H1 (cell line): ENCODE data around the gene XKR8. TPM values are rescaled to one million over a fixed set of nuclear protein-coding genes. Genes with fewer than 3 reads are reported as not detected.

ENCODE experiments used
- CTCF ChIA-PET: fragments of 300-600 bp; sonication (Branson Sonifier 250); formaldehyde crosslinking; loops from one replicate; lab custom pipeline; 2021; ENCODE audit not compliant: partially characterized antibody; lab: Charles Lee
- POLR2A ChIA-PET: fragments of 300-600 bp; sonication (Branson Sonifier 250); formaldehyde crosslinking; loops from one replicate; lab custom pipeline; 2021; ENCODE audit warnings: inconsistent platforms; ENCODE audit not compliant: partially characterized antibody; lab: Charles Lee
- DNase-seq, 2 experiments: peaks; one replicate each; pipeline versions ENCODE4 v3.0.0 to v3.0.0-alpha.2; 2010 to 2022; ENCODE audit warnings: low spot score in 2 of 2, low read depth in 1 of 2, mixed read lengths in 1 of 2
- FAIRE-seq: peaks from 2 replicates; lab custom pipeline; 2011; peaks lifted over from hg19 to GRCh38; lab: Jason Lieb, UNC
- H2AFZ ChIP-seq: 2 replicates; pipeline ENCODE4 v1.8.1; 2012; ENCODE audit warnings: low read length, inconsistent platforms
- H2AK5ac ChIP-seq: 2 replicates; pipeline ENCODE4 v1.6.1; 2013; ENCODE audit warnings: low read depth, low read length
- H2BK120ac ChIP-seq: replicated peaks from 2 replicates; pipeline ENCODE3; 2013; ENCODE audit warnings: low read depth, low read length, inconsistent platforms
- H2BK12ac ChIP-seq: 2 replicates; pipeline ENCODE4 v1.6.1; 2013; ENCODE audit warnings: low read depth, low read length
- H2BK15ac ChIP-seq: 2 replicates; pipeline ENCODE4 v1.6.1; 2013; ENCODE audit warnings: low read length
- H2BK20ac ChIP-seq: 2 replicates; pipeline ENCODE4 v1.6.1; 2013; ENCODE audit warnings: low read length
- H2BK5ac ChIP-seq: 2 replicates; pipeline ENCODE4 v1.6.1; 2013; ENCODE audit warnings: low read depth, low read length
- H3K14ac ChIP-seq: 2 replicates; pipeline ENCODE4 v1.6.1; 2013; ENCODE audit warnings: inconsistent platforms; ENCODE audit not compliant: insufficient read length
- H3K18ac ChIP-seq: 2 replicates; pipeline ENCODE4 v1.6.1; 2013; ENCODE audit warnings: low read length; ENCODE audit errors: extremely low read depth
- H3K23ac ChIP-seq: 2 replicates; pipeline ENCODE4 v1.6.1; 2013; ENCODE audit warnings: inconsistent platforms; ENCODE audit not compliant: insufficient read length
- H3K23me2 ChIP-seq: 2 replicates; pipeline ENCODE4 v1.6.1; 2013; ENCODE audit warnings: low read depth, low read length
- H3K27ac ChIP-seq: 2 replicates; pipeline ENCODE4 v1.6.1; 2011; ENCODE audit warnings: low read depth, low read length, inconsistent platforms
- H3K27me3 ChIP-seq, 4 experiments: replicated peaks in 1 of 4; 1 replicate in 1 of 4; 2 replicates in 3 of 4; pipeline versions ENCODE4 v1.6.1 to v1.8.1; 2011 to 2013; ENCODE audit warnings: low read length in 3 of 4, mild to moderate bottlenecking in 3 of 4, inconsistent platforms in 2 of 4, mixed read lengths in 2 of 4, moderate library complexity in 1 of 4; ENCODE audit not compliant: control insufficient read depth in 3 of 4, insufficient read depth in 3 of 4; ENCODE audit errors: extremely low read depth in 1 of 4
- H3K36me3 ChIP-seq, 4 experiments: 2 replicates each; pipeline versions ENCODE4 v1.6.1 to v1.8.1; 2011 to 2013; ENCODE audit warnings: mild to moderate bottlenecking in 4 of 4, low read length in 3 of 4, moderate library complexity in 2 of 4, control low read depth in 1 of 4, inconsistent platforms in 1 of 4; ENCODE audit not compliant: insufficient read depth in 4 of 4, control insufficient read depth in 2 of 4
- H3K4ac ChIP-seq: replicated peaks from 2 replicates; pipeline ENCODE3; 2013; ENCODE audit warnings: low read length, low read depth, mixed read lengths, inconsistent platforms; ENCODE audit not compliant: insufficient read length
- H3K4me1 ChIP-seq, 4 experiments: replicated peaks in 1 of 4; 1 replicate in 1 of 4; 2 replicates in 3 of 4; pipeline versions ENCODE4 v1.6.1 to v1.8.1; 2011 to 2013; ENCODE audit warnings: low read length in 3 of 4, inconsistent platforms in 2 of 4, mixed read lengths in 1 of 4; ENCODE audit not compliant: insufficient read depth in 4 of 4, control insufficient read depth in 3 of 4
- H3K4me2 ChIP-seq, 2 experiments: 2 replicates each; pipeline versions ENCODE4 v1.6.1 to v1.8.1; 2011 to 2013; ENCODE audit warnings: low read depth in 2 of 2, low read length in 2 of 2, control low read depth in 1 of 2, inconsistent platforms in 1 of 2, mild to moderate bottlenecking in 1 of 2; ENCODE audit not compliant: insufficient read depth in 1 of 2
- H3K4me3 ChIP-seq, 4 experiments: fragments of 200-600, 300-600 bp in 1 of 4; sonication (generic), shearing (Covaris generic), sonication (Bioruptor Twin) in 1 of 4; 2 replicates each; pipeline versions ENCODE4 v1.5.1 to v1.8.1; 2011 to 2016; ENCODE audit warnings: low read length in 4 of 4, low read depth in 3 of 4, control low read depth in 2 of 4, inconsistent platforms in 2 of 4, mild to moderate bottlenecking in 2 of 4, mixed read lengths in 1 of 4, moderate library complexity in 1 of 4; ENCODE audit not compliant: insufficient read depth in 2 of 4; ENCODE audit errors: extremely low read depth in 1 of 4
- H3K56ac ChIP-seq: replicated peaks from 2 replicates; pipeline ENCODE3; 2013; ENCODE audit warnings: low read depth, mild to moderate bottlenecking, mixed read lengths, low read length, inconsistent platforms; ENCODE audit not compliant: insufficient read length
- H3K79me1 ChIP-seq: 2 replicates; pipeline ENCODE4 v1.6.1; 2013; ENCODE audit warnings: low read depth, low read length, control low read depth
- H3K79me2 ChIP-seq, 2 experiments: 2 replicates each; pipeline versions ENCODE4 v1.6.1 to v1.8.1; 2012 to 2013; ENCODE audit warnings: low read length in 2 of 2, mild to moderate bottlenecking in 2 of 2, inconsistent platforms in 1 of 2; ENCODE audit not compliant: insufficient read depth in 2 of 2, control insufficient read depth in 1 of 2
- H3K9ac ChIP-seq, 4 experiments: replicated peaks in 1 of 4; 1 replicate in 1 of 4; 2 replicates in 3 of 4; pipeline versions ENCODE4 v1.6.1 to v1.8.1; 2011 to 2013; ENCODE audit warnings: low read depth in 3 of 4, low read length in 3 of 4, control low read depth in 2 of 4, mild to moderate bottlenecking in 2 of 4, moderate library complexity in 2 of 4, inconsistent platforms in 1 of 4; ENCODE audit errors: extremely low read depth in 1 of 4
- H3K9me3 ChIP-seq, 2 experiments: 2 replicates each; pipeline versions ENCODE4 v1.6.1 to v1.8.1; 2012 to 2013; ENCODE audit warnings: mild to moderate bottlenecking in 2 of 2, moderate library complexity in 2 of 2, control low read depth in 1 of 2, inconsistent platforms in 1 of 2, low read depth in 1 of 2, low read length in 1 of 2, mixed read lengths in 1 of 2; ENCODE audit not compliant: insufficient read depth in 2 of 2
- H4K20me1 ChIP-seq, 2 experiments: replicated peaks in 1 of 2; 2 replicates each; pipeline versions ENCODE3 to v1.8.1; 2011 to 2013; ENCODE audit warnings: inconsistent platforms in 2 of 2, low read length in 2 of 2, mild to moderate bottlenecking in 1 of 2; ENCODE audit not compliant: insufficient read depth in 2 of 2, control insufficient read depth in 1 of 2
- H4K5ac ChIP-seq: 2 replicates; pipeline ENCODE4 v1.6.1; 2013; ENCODE audit warnings: low read length, low read depth, mixed read lengths, inconsistent platforms; ENCODE audit not compliant: insufficient read length
- H4K8ac ChIP-seq: 2 replicates; pipeline ENCODE4 v1.8.0; 2013; ENCODE audit warnings: mild to moderate bottlenecking, moderate library complexity, low read length, inconsistent platforms; ENCODE audit not compliant: insufficient read depth; ENCODE audit errors: extremely low read depth
- H4K91ac ChIP-seq: replicated peaks from 2 replicates; pipeline ENCODE3; 2013; ENCODE audit warnings: low read length, mixed read lengths, inconsistent platforms; ENCODE audit not compliant: insufficient read length
- ASH2L ChIP-seq: fragments of 200-600, 300-600 bp; sonication (generic); IDR thresholded peaks from one replicate; pipeline ENCODE4 v1.7.1; 2017; ENCODE audit warnings: low read length
- BCL11A ChIP-seq, 2 experiments: IDR thresholded peaks; one replicate each; pipeline ENCODE4 v1.6.1; 2011; ENCODE audit warnings: low read depth in 2 of 2, low read length in 2 of 2, mild to moderate bottlenecking in 2 of 2
- BRCA1 ChIP-seq: IDR thresholded peaks from 2 replicates; pipeline ENCODE4 v1.6.1; 2012; ENCODE audit warnings: low read depth, low read length, improper control_type of control experiment
- CEBPB ChIP-seq: IDR thresholded peaks from 2 replicates; pipeline ENCODE4 v1.6.1; 2012; ENCODE audit warnings: low read depth, low read length
- CHD2 ChIP-seq: IDR thresholded peaks from 2 replicates; pipeline ENCODE4 v1.6.1; 2012; ENCODE audit warnings: low read length, improper control_type of control experiment
- EGR1 ChIP-seq: IDR thresholded peaks from 2 replicates; pipeline ENCODE4 v1.6.1; 2011; ENCODE audit warnings: low read depth, low read length, borderline replicate concordance
- GABPA ChIP-seq: IDR thresholded peaks from 2 replicates; pipeline ENCODE4 v1.6.1; 2011; ENCODE audit warnings: mild to moderate bottlenecking, low read length, moderate library complexity, borderline replicate concordance; ENCODE audit not compliant: insufficient read depth
- HDAC6 ChIP-seq: IDR thresholded peaks from one replicate; pipeline ENCODE4 v1.7.1; 2012; ENCODE audit warnings: low read depth, mild to moderate bottlenecking, inconsistent platforms, low read length, moderate library complexity
- JUND ChIP-seq: IDR thresholded peaks from 2 replicates; pipeline ENCODE4 v1.6.1; 2011; ENCODE audit warnings: mild to moderate bottlenecking, improper control_type of control experiment, low read length
- KDM5A ChIP-seq: fragments of 200-600 bp; IDR thresholded peaks from 2 replicates; pipeline ENCODE4 v1.7.1; 2012; ENCODE audit warnings: mild to moderate bottlenecking, low read length, inconsistent platforms, mixed read lengths
- MAFK ChIP-seq: IDR thresholded peaks from 2 replicates; pipeline ENCODE4 v1.6.1; 2012; ENCODE audit warnings: low read depth, mild to moderate bottlenecking, improper control_type of control experiment, low read length
- MAX ChIP-seq: IDR thresholded peaks from 2 replicates; pipeline ENCODE4 v1.6.1; 2012; ENCODE audit warnings: inconsistent platforms
- POLR2A ChIP-seq, 2 experiments: IDR thresholded peaks; 1 replicate in 1 of 2; 2 replicates in 1 of 2; pipeline ENCODE4 v1.6.1; 2011; ENCODE audit warnings: low read depth in 2 of 2, low read length in 2 of 2, mild to moderate bottlenecking in 2 of 2; ENCODE audit errors: control extremely low read depth in 1 of 2
- RBBP5 ChIP-seq: IDR thresholded peaks from 2 replicates; pipeline ENCODE4 v1.7.1; 2012; ENCODE audit warnings: low read depth, mild to moderate bottlenecking, inconsistent platforms, low read length, moderate library complexity, borderline replicate concordance
- RFX5 ChIP-seq: IDR thresholded peaks from 2 replicates; pipeline ENCODE4 v1.6.1; 2011; ENCODE audit warnings: low read depth, low read length, improper control_type of control experiment, borderline replicate concordance
- TAF7 ChIP-seq: optimal IDR thresholded peaks from 2 replicates; pipeline ENCODE3; 2011; ENCODE audit warnings: low read depth, mild to moderate bottlenecking, inconsistent platforms, low read length, moderate library complexity, borderline replicate concordance
- YY1 ChIP-seq: IDR thresholded peaks from 2 replicates; pipeline ENCODE4 v1.6.1; 2011; ENCODE audit warnings: low read depth, mild to moderate bottlenecking, low read length
- polyA plus RNA-seq, 7 experiments: library from polyadenylated mRNA; depleted of rRNA in 3 of 7; stranded (reverse) in 5 of 7; unstranded in 2 of 7; fragments of >200 nt in 5 of 7; fragments of 200-250 nt in 2 of 7; gene quantifications; 1 replicate in 5 of 7; 2 replicates in 1 of 7; 4 replicates in 1 of 7; pipeline versions ENCODE4 v1.2.1 to v1.2.3, GENCODE V29; 2011 to 2013; ENCODE audit warnings: missing spikeins in 2 of 7, mixed read lengths in 2 of 7
- total RNA-seq: library from RNA; stranded (reverse); fragmentation: NEBNext Ultra II Directional; extraction: Animal tissue kit (Norgen Biotek cat#: 25700); gene quantifications from 2 replicates; pipeline ENCODE4 v1.2.1, GENCODE V29; 2021

The XKR8 gene
- total and polyA plus RNA-seq, 2 of the 8 experiments (the other 6 are each of a cell fraction or from before 2014, with no cell fraction given): 14.2 to 16.3 TPM

DNA sequence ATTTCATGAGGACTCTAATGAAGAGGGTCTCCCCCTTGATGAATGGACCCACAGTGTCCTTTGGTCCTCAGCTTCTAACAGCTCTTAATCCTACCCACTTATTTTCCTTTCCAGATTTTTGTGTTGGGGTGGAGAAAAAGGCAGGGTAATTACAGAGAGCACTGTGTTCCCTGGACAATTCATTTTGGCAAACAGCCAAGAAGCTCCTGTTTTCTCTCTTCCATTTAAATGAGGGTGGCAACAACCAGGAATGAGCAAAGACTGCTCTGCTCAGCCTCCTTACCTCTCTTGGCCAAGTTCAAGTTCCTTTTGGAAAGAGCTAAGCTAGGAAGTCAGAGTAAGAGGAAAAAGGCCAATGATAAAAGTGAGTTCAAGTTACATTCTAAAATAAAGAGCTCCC lies 11.9 kb downstream of the XKR8 start:
- Histone ChIP-seq H3K56ac (no peak overlapping the region), H4K91ac (no peak overlapping the region), H2AFZ (no peak overlapping the region), H2BK120ac (no peak overlapping the region), H3K79me1 (no peaks in the 10 kb centered on the region), H3K9me3 (no peaks in the 10 kb centered on the region), H3K23me2 (no peaks in the 10 kb centered on the region), H3K4me2 (no peak overlapping the region), H4K5ac (no peak overlapping the region), H3K4me1 (no peaks in the 10 kb centered on the region), H2BK5ac (no peak overlapping the region), H2BK20ac (no peak overlapping the region), H3K14ac (no peak overlapping the region), H3K23ac (no peak overlapping the region), H2BK12ac (no peak overlapping the region), H3K4ac (no peak overlapping the region), H3K9ac (no peak overlapping the region), H4K8ac (no peak overlapping the region), H3K4me3 (no peak overlapping the region), H3K27ac (no peak overlapping the region), H3K36me3 (peaks cover 0 to 19% (median 4%) of the 10 kb centered on the region in 4 experiments; a peak in 4 of 8 replicates), H3K27me3 (no peaks in the 10 kb centered on the region), H3K79me2 (no peaks in the 10 kb centered on the region), H4K20me1 (no peaks in the 10 kb centered on the region), H2AK5ac (no peak overlapping the region), H3K18ac (no peak overlapping the region), H2BK15ac (no peak overlapping the region)
- no peak for DNase-seq
- POLR2A ChIA-PET: interaction anchor here (0.5 to 1.6 kb wide), 5 partner anchors 9 to 965 kb away, joined by 3 to 4 read pairs (median 3); partner anchors contain the start of gene PPP1R8
- no peak for FAIRE-seq
- CTCF ChIA-PET: interaction anchor here (1.0 to 2.9 kb wide), 9 partner anchors 9 to 237 kb away, joined by 3 to 17 read pairs (median 5); no protein-coding TSS in a partner anchor
- TF ChIP-seq MAFK (no peak), YY1 (no peak), BCL11A (IDR thresholded peaks at IDR 0.05; ENCODE audit: low read depth in 2 of 2, low read length in 2 of 2) (no peak), CHD2 (no peak), EGR1 (no peak), HDAC6 (no peak), CEBPB (no peak), MAX (no peak), BRCA1 (no peak), TAF7 (no peak), RFX5 (no peak), JUND (no peak), GABPA (no peak), ASH2L (no peak), POLR2A (IDR thresholded peaks at IDR 0.05; ENCODE audit: control extremely low read depth in 1 of 2, low read depth in 2 of 2, low read length in 2 of 2) (no peak), RBBP5 (no peak), KDM5A (no peak)
